Endothelial cell (in vitro differentiated cells): ENCODE results near the gene FAM174B. TPM values are rescaled to one million over a fixed set of nuclear protein-coding genes. Genes with fewer than 3 reads are reported as not detected.

Experiments
- DNase-seq: peaks from one replicate; pipeline ENCODE4 v3.0.0; 2021; ENCODE audit warnings: low spot score
- H3K27ac Mint-ChIP-seq: one replicate; pipeline ENCODE4 v1.8.0; 2021; ENCODE audit warnings: mixed read lengths, inconsistent platforms; ENCODE audit not compliant: unreplicated experiment
- H3K27me3 Mint-ChIP-seq: one replicate; pipeline ENCODE4 v1.8.0; 2021; ENCODE audit warnings: mild to moderate bottlenecking, moderate library complexity, mixed read lengths, inconsistent platforms; ENCODE audit not compliant: unreplicated experiment
- H3K36me3 Mint-ChIP-seq: one replicate; pipeline ENCODE4 v1.8.0; 2021; ENCODE audit warnings: mild to moderate bottlenecking, low read depth, mixed read lengths, inconsistent platforms; ENCODE audit not compliant: unreplicated experiment
- H3K4me1 Mint-ChIP-seq: one replicate; pipeline ENCODE4 v1.8.0; 2021; ENCODE audit warnings: mild to moderate bottlenecking, mixed read lengths, inconsistent platforms; ENCODE audit not compliant: unreplicated experiment
- H3K4me3 Mint-ChIP-seq: one replicate; pipeline ENCODE4 v1.8.0; 2021; ENCODE audit warnings: mild to moderate bottlenecking, mixed read lengths, inconsistent platforms; ENCODE audit not compliant: unreplicated experiment
- H3K9me3 Mint-ChIP-seq: one replicate; pipeline ENCODE4 v1.8.0; 2021; ENCODE audit warnings: mixed read lengths, inconsistent platforms; ENCODE audit not compliant: unreplicated experiment
- CTCF ChIP-seq: fragments of 200-600 bp; sonication (generic); IDR thresholded peaks from one replicate; pipeline ENCODE4 v1.5.0; 2021; ENCODE audit warnings: antibody characterized with exemption; ENCODE audit not compliant: unreplicated experiment
- total RNA-seq: library from RNA; stranded (reverse); fragmentation: NEBNext Ultra II Directional; extraction: Animal tissue kit (Norgen Biotek cat#: 25700); gene quantifications from one replicate; pipeline ENCODE4 v1.2.1, GENCODE V29; 2021; ENCODE audit not compliant: unreplicated experiment

Gene FAM174B
- total RNA-seq, 1 donor from 2014 or later = 163 TPM

- no peak for DNase-seq
- Mint-ChIP-seq H3K27me3 (peaks cover 6% of the 10 kb centered on the region), H3K4me1 (peaks cover 66% of the 10 kb centered on the region), H3K27ac (peak overlapping the region; percentile 38), H3K4me3 (no peak overlapping the region), H3K36me3 (peaks cover 41% of the 10 kb centered on the region), H3K9me3 (no peaks in the 10 kb centered on the region)
- no peak for TF ChIP-seq CTCF
Measured at GRCh38 chr15:92647467-92648163, 8.0 kb downstream of the FAM174B start.

DNA sequence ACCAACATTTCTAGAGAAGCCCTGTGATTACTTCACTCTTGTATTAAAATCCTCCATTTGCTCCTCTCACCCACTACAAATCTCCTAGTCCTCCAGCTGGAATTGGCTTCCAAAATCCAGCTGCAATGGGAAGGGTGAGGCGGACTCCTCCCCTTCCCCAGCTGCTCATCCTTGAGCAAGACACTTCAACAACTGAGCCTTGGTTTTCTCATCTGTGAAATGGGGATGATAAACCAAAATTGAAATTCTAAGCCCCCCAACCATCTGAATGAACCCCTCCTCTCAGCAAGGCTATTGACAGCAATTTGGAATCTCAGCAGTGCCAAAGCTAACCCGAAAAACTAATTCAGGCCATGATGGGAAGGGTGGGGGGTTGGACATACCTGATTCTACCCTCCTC lies 9.4 kb downstream of the FAM174B start:
- Mint-ChIP-seq H3K36me3 (peaks cover 34% of the 10 kb centered on the region), H3K4me3 (peak overlapping the region; percentile 75), H3K9me3 (no peaks in the 10 kb centered on the region), H3K4me1 (peaks cover 57% of the 10 kb centered on the region), H3K27ac (peak overlapping the region; percentile 74), H3K27me3 (peaks cover 4% of the 10 kb centered on the region)
- DNase-seq = no peak
- no peak for TF ChIP-seq CTCF

- peaks cover 4% of the 10 kb centered on the region for H3K27me3 Mint-ChIP-seq
- no peaks in the 10 kb centered on the region for H3K9me3 Mint-ChIP-seq
- H3K4me3 Mint-ChIP-seq = peak overlapping the region; percentile 75
- H3K27ac Mint-ChIP-seq = peak overlapping the region; percentile 74
- peaks cover 30% of the 10 kb centered on the region for H3K36me3 Mint-ChIP-seq
- peaks cover 55% of the 10 kb centered on the region for H3K4me1 Mint-ChIP-seq
- no peak for DNase-seq
- no peak for TF ChIP-seq CTCF
Measured at GRCh38 chr15:92645731-92646130, 9.8 kb downstream of the FAM174B start.

DNA sequence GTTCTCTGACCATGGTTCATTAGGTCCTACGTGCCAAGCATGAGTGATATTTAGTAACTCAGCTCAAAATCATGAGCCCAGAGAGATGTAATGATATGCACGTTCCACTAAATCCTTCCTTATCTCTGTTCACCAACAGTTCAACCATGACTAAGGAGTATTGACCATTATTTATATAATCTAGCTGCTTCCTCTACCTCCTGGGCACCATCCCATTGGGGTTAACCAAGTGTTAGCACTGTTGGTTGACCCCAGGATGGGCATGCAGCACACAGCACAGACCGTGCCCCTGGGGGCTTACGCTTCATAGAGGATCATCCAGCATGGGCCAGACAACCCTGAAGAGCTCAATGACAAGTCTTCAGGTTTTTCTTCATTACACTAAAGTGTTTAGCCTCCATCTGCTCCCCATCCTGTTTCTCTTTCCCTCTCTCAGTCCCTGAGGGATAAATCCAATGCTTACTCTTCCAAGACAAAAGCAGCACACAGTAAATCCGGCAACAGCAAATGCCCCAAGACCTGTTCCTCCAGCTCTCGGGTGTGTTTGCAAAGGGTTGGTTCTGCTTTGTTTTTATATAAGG lies 10.4 kb downstream of the FAM174B start:
- no peak for DNase-seq
- Mint-ChIP-seq H3K4me1 (peaks cover 53% of the 10 kb centered on the region), H3K36me3 (peaks cover 28% of the 10 kb centered on the region), H3K4me3 (no peak overlapping the region), H3K27me3 (peaks cover 4% of the 10 kb centered on the region), H3K27ac (no peak overlapping the region), H3K9me3 (no peaks in the 10 kb centered on the region)
- TF ChIP-seq CTCF = no peak
